Erythroblast (primary cell): Measurements from ENCODE around the gene RNF220.

Source experiments
- GATA1 ChIP-seq: IDR thresholded peaks from 2 replicates; pipeline ENCODE4 v1.6.1; 2011; ENCODE audit warnings: low read depth, mild to moderate bottlenecking, control low read depth, low read length, moderate library complexity
- POLR2A ChIP-seq: IDR thresholded peaks from 2 replicates; pipeline ENCODE4 v1.6.1; 2011; ENCODE audit warnings: mild to moderate bottlenecking, low read length

- TF ChIP-seq POLR2A = no peak
- TF ChIP-seq GATA1 = no peak
Measured at GRCh38 chr1:44584167-44584566, 179.1 kb downstream of the RNF220 start.
